KMS-11 (cell line): Measurements from ENCODE around the gene FRK.

ENCODE experiments used
- H2AFZ ChIP-seq: fragments of 200-600 bp; sonication (generic); 2 replicates; pipeline ENCODE4 v1.6.1; 2016; ENCODE audit warnings: antibody characterized with exemption, mixed run types, low read depth
- H3K27ac ChIP-seq: fragments of 200-600 bp; sonication (generic); 2 replicates; pipeline ENCODE4 v1.6.1; 2016; ENCODE audit warnings: mild to moderate bottlenecking, mixed run types
- H3K27me3 ChIP-seq: fragments of 200-600 bp; sonication (generic); 2 replicates; pipeline ENCODE4 v1.6.1; 2017; ENCODE audit warnings: mild to moderate bottlenecking, low read depth, mixed run types, moderate library complexity; ENCODE audit not compliant: insufficient read depth
- H3K36me3 ChIP-seq: fragments of 200-600 bp; sonication (generic); 2 replicates; pipeline ENCODE4 v1.6.1; 2017; ENCODE audit warnings: mild to moderate bottlenecking, mixed run types; ENCODE audit not compliant: insufficient read depth
- H3K4me1 ChIP-seq: fragments of 200-600 bp; sonication (generic); 2 replicates; pipeline ENCODE4 v1.6.1; 2016; ENCODE audit warnings: mild to moderate bottlenecking, low read depth, mixed run types; ENCODE audit not compliant: poor library complexity, severe bottlenecking
- H3K4me2 ChIP-seq: fragments of 200-600 bp; sonication (generic); 2 replicates; pipeline ENCODE4 v1.7.0; 2016; ENCODE audit warnings: mild to moderate bottlenecking, mixed run types
- H3K4me3 ChIP-seq: fragments of 200-600 bp; sonication (generic); IDR thresholded peaks from 2 replicates; pipeline ENCODE4 v1.6.1; 2017; ENCODE audit warnings: low read depth, low read length, mixed read lengths; ENCODE audit not compliant: insufficient read depth
- H3K79me2 ChIP-seq: fragments of 200-600 bp; sonication (generic); 2 replicates; pipeline ENCODE4 v1.6.1; 2016; ENCODE audit warnings: low read depth, mixed run types; ENCODE audit not compliant: insufficient read depth
- H3K9ac ChIP-seq: fragments of 200-600 bp; sonication (generic); 2 replicates; pipeline ENCODE4 v1.6.1; 2016; ENCODE audit warnings: mild to moderate bottlenecking, mixed run types
- H4K20me1 ChIP-seq: fragments of 200-600 bp; sonication (generic); 2 replicates; pipeline ENCODE4 v1.6.1; 2016; ENCODE audit warnings: mild to moderate bottlenecking, mixed run types; ENCODE audit not compliant: insufficient read depth
- TF ChIP-seq, protein P1 (sequence below): fragments of 200-600 bp; sonication (generic); conservative IDR thresholded peaks from 2 replicates; pipeline ENCODE4 v1.6.1; 2017; ENCODE audit warnings: low read depth, mild to moderate bottlenecking, antibody characterized with exemption, low read length, moderate library complexity, mixed read lengths

Gene FRK

GRCh38 chr6:116074732-116075390 lies 14.2 kb upstream of the FRK start:
- TF ChIP-seq, protein P1, sequence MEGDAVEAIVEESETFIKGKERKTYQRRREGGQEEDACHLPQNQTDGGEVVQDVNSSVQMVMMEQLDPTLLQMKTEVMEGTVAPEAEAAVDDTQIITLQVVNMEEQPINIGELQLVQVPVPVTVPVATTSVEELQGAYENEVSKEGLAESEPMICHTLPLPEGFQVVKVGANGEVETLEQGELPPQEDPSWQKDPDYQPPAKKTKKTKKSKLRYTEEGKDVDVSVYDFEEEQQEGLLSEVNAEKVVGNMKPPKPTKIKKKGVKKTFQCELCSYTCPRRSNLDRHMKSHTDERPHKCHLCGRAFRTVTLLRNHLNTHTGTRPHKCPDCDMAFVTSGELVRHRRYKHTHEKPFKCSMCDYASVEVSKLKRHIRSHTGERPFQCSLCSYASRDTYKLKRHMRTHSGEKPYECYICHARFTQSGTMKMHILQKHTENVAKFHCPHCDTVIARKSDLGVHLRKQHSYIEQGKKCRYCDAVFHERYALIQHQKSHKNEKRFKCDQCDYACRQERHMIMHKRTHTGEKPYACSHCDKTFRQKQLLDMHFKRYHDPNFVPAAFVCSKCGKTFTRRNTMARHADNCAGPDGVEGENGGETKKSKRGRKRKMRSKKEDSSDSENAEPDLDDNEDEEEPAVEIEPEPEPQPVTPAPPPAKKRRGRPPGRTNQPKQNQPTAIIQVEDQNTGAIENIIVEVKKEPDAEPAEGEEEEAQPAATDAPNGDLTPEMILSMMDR: no peak
- Histone ChIP-seq H3K9ac (no peak overlapping the region), H3K27ac (no peak overlapping the region), H3K4me1 (no peaks in the 10 kb centered on the region), H3K4me3 (no peak overlapping the region), H4K20me1 (no peaks in the 10 kb centered on the region), H3K4me2 (no peak overlapping the region), H3K27me3 (no peaks in the 10 kb centered on the region), H2AFZ (no peak overlapping the region), H3K36me3 (no peaks in the 10 kb centered on the region), H3K79me2 (no peaks in the 10 kb centered on the region)

DNA sequence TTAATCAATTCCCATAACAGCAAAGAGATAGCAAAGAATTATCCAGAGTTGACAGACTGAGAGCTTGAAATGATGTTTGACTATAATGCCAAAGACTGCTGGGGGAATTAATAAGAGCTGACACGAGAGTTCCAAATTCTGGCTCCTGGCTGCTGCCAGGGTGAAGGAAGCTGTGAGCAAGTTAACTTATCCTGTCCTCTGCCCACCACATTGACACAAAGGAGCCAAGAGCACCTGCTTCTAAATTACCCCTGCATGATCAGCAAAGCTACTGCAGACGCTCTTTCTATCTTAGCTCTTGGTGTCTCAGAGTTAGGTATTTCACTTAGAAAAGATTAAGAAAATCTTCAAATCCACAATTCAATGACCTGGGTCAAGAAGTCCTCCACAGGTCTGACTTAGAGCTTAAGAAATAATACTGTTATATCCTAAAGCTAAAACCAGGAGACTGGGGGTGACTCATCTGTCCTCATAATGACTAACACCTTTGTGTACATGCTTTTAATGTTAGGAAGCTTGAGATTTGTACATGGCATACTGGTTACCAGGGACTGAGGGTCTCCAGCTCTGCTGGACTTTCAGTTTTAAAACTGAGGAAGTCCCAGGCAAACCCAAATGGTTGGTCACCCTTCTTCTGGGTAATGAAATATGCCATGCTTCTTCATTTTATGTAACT lies 13.2 kb upstream of the FRK start:
- Histone ChIP-seq H3K4me3 (no peak overlapping the region), H3K4me1 (no peaks in the 10 kb centered on the region), H3K27me3 (no peaks in the 10 kb centered on the region), H2AFZ (no peak overlapping the region), H4K20me1 (no peaks in the 10 kb centered on the region), H3K4me2 (no peak overlapping the region), H3K36me3 (no peaks in the 10 kb centered on the region), H3K27ac (no peak overlapping the region), H3K9ac (no peak overlapping the region), H3K79me2 (no peaks in the 10 kb centered on the region)
- TF ChIP-seq, protein P1: no peak

- no peak overlapping the region for H2AFZ ChIP-seq
- no peaks in the 10 kb centered on the region for H3K4me1 ChIP-seq
- H3K27me3 ChIP-seq: no peaks in the 10 kb centered on the region
- no peaks in the 10 kb centered on the region for H3K36me3 ChIP-seq
- H3K9ac ChIP-seq: no peak overlapping the region
- no peaks in the 10 kb centered on the region for H3K79me2 ChIP-seq
- no peak overlapping the region for H3K4me2 ChIP-seq
- TF ChIP-seq, protein P1: no peak
- H3K4me3 ChIP-seq: no peak overlapping the region
- no peak overlapping the region for H3K27ac ChIP-seq
- no peaks in the 10 kb centered on the region for H4K20me1 ChIP-seq
These were observed 11.7 kb upstream of the FRK start for GRCh38 chr6:116072368-116072767.

DNA sequence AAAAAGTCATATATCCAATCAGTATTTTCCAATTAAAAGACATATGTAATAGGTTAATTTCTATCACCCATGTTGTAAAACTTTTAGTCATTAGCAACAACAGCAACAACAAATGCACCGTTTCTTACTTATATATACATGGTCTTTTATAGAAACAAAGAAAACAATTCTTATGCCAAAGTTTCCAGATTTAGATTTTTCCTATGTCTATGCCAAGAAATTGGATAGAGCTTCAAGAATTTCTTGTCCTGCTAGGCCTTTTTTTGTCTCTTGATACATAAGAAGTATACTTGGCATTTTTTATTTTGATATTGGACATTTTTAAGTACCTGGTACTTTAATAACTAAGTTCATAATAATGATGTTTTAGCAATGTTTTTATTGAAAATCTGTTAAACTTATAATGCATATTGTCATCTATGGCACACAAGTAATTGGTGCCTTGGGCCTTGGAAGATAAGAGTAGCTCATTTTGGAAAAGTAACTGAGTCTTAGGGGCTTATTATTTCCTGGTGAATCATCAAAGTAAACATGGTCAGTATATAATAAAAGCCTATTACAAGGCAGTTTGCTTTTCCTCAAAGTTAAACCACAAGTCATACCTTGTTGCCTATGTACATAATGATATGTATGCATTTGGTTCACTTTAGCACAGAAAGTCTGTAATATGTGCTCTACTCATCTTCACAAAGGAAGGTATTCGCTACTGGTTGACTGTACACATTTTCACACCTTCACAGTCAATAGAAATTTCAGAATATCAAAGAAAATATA lies 10.1 kb upstream of the FRK start:
- no peak overlapping the region for H2AFZ ChIP-seq
- H3K36me3 ChIP-seq: no peaks in the 10 kb centered on the region
- H3K27me3 ChIP-seq: no peaks in the 10 kb centered on the region
- H3K4me3 ChIP-seq: no peak overlapping the region
- H3K4me1 ChIP-seq: no peaks in the 10 kb centered on the region
- no peaks in the 10 kb centered on the region for H3K79me2 ChIP-seq
- H3K9ac ChIP-seq: no peak overlapping the region
- TF ChIP-seq, protein P1: no peak
- H3K27ac ChIP-seq: no peak overlapping the region
- H4K20me1 ChIP-seq: no peaks in the 10 kb centered on the region
- H3K4me2 ChIP-seq: no peak overlapping the region
